Osteocyte (in vitro differentiated cells): ENCODE results near the gene DDX10. TPM values are rescaled to one million over a fixed set of nuclear protein-coding genes. Genes with fewer than 3 reads are reported as not detected.

Source experiments
- DNase-seq: peaks from one replicate; pipeline ENCODE4 v3.0.0; 2021; ENCODE audit warnings: mixed read lengths; ENCODE audit not compliant: unreplicated experiment; ENCODE audit errors: extremely low spot score
- H3K27ac Mint-ChIP-seq: one replicate; pipeline ENCODE4 v1.8.0; 2021; ENCODE audit warnings: mild to moderate bottlenecking, mixed read lengths; ENCODE audit not compliant: unreplicated experiment
- H3K27me3 Mint-ChIP-seq: one replicate; pipeline ENCODE4 v1.8.0; 2021; ENCODE audit warnings: mixed read lengths; ENCODE audit not compliant: unreplicated experiment
- H3K36me3 Mint-ChIP-seq: one replicate; pipeline ENCODE4 v1.8.0; 2021; ENCODE audit warnings: mixed read lengths; ENCODE audit not compliant: unreplicated experiment
- H3K4me1 Mint-ChIP-seq: one replicate; pipeline ENCODE4 v1.8.0; 2021; ENCODE audit warnings: mixed read lengths; ENCODE audit not compliant: unreplicated experiment
- H3K4me3 Mint-ChIP-seq: one replicate; pipeline ENCODE4 v1.8.0; 2021; ENCODE audit warnings: mild to moderate bottlenecking, moderate library complexity, mixed read lengths; ENCODE audit not compliant: unreplicated experiment
- H3K9me3 Mint-ChIP-seq: one replicate; pipeline ENCODE4 v1.8.0; 2021; ENCODE audit warnings: mixed read lengths; ENCODE audit not compliant: unreplicated experiment
- CTCF ChIP-seq: fragments of 200-600 bp; sonication (generic); IDR thresholded peaks from 2 replicates; pipeline ENCODE4 v1.5.0; 2021; ENCODE audit warnings: antibody characterized with exemption, mild to moderate bottlenecking, moderate library complexity
- total RNA-seq: library from RNA; stranded (reverse); gene quantifications from 2 replicates; pipeline ENCODE4 v1.2.1, GENCODE V29; 2021

The DDX10 gene
- total RNA-seq, 1 donor from 2014 or later, result 34.6 TPM

- no peak for DNase-seq
- Mint-ChIP-seq H3K27ac (peak overlapping the region; percentile 72), H3K27me3 (no peaks in the 10 kb centered on the region), H3K36me3 (peaks cover 9% of the 10 kb centered on the region), H3K9me3 (peaks cover 19% of the 10 kb centered on the region), H3K4me3 (no peak overlapping the region), H3K4me1 (peaks cover 47% of the 10 kb centered on the region)
- no peak for TF ChIP-seq CTCF
These were observed 160.5 kb downstream of the DDX10 start for GRCh38 chr11:108825381-108825780.

GRCh38 chr11:108826136-108826535 lies 161.3 kb downstream of the DDX10 start:
- H3K9me3 Mint-ChIP-seq, result peaks cover 22% of the 10 kb centered on the region
- TF ChIP-seq CTCF, result no peak
- H3K4me3 Mint-ChIP-seq, result no peak overlapping the region
- H3K4me1 Mint-ChIP-seq, result peaks cover 39% of the 10 kb centered on the region
- peaks cover 12% of the 10 kb centered on the region for H3K36me3 Mint-ChIP-seq
- H3K27me3 Mint-ChIP-seq, result no peaks in the 10 kb centered on the region
- H3K27ac Mint-ChIP-seq, result no peak overlapping the region
- no peak for DNase-seq

- Mint-ChIP-seq H3K4me1 (peaks cover 25% of the 10 kb centered on the region), H3K36me3 (peaks cover 11% of the 10 kb centered on the region), H3K27ac (no peak overlapping the region), H3K27me3 (no peaks in the 10 kb centered on the region), H3K9me3 (peaks cover under 1% of the 10 kb centered on the region), H3K4me3 (no peak overlapping the region)
- TF ChIP-seq CTCF, result no peak
- no peak for DNase-seq
These were observed 170.8 kb downstream of the DDX10 start for GRCh38 chr11:108835624-108836023.

GRCh38 chr11:108836541-108836940 lies 171.7 kb downstream of the DDX10 start:
- H3K27ac Mint-ChIP-seq, result no peak overlapping the region
- DNase-seq, result no peak
- H3K9me3 Mint-ChIP-seq, result no peaks in the 10 kb centered on the region
- no peak overlapping the region for H3K4me3 Mint-ChIP-seq
- no peaks in the 10 kb centered on the region for H3K27me3 Mint-ChIP-seq
- TF ChIP-seq CTCF, result no peak
- H3K36me3 Mint-ChIP-seq, result peaks cover 13% of the 10 kb centered on the region
- H3K4me1 Mint-ChIP-seq, result peaks cover 25% of the 10 kb centered on the region

GRCh38 chr11:108838102-108838791 lies 173.4 kb downstream of the DDX10 start:
- Mint-ChIP-seq H3K27ac (no peak overlapping the region), H3K36me3 (peaks cover 14% of the 10 kb centered on the region), H3K27me3 (no peaks in the 10 kb centered on the region), H3K4me3 (no peak overlapping the region), H3K4me1 (peaks cover 24% of the 10 kb centered on the region), H3K9me3 (no peaks in the 10 kb centered on the region)
- no peak for DNase-seq
- no peak for TF ChIP-seq CTCF
